Measurements from ENCODE around the gene SCAF1.
"Not testable (repeated sequence)": the region's sequence is repeated elsewhere in the genome, so short reads cannot be mapped to it uniquely, and the experiment has no call there.

Gene SCAF1

DNA sequence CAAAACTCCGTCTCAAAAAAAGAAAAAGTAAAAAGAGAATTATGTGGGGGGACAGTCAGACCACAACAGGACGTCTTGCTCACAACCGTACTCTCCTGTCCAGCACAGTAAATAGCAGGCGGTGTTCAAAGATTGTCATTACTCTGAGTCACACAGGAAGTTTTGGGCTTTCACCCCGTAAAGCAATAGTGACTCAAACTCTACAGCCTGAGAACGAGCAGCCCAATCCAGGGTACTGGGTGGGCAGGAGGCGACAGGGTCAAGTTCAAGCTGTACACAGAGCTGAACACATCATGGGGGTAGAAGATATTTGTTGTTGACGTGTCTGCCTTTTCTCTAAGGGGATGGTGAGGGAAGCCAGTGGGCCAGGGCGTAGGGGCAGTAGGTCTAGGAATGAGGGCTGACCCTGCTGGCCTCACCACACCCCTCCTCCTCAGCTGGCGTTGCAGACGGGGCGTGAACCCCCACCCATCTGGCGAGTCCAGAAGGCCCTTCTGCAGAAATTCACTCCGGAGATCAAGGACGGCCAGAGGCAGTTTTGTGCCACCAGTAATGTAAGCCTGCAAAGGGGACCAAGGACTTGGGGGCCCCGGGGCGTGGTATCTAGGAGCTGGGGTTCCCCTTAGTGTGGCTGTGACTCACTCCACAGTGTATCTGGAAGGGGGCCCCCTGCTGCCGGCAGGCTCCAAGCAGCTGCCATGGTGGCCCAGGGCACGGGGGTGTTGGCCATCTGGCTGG lies 27.7 kb upstream of the SCAF1 start:
- DNase-seq = no peak

GRCh38 chr19:49615861-49616260 lies 26.1 kb upstream of the SCAF1 start:
- no peak for DNase-seq

- no peak for DNase-seq
Observed at GRCh38 chr19:49616532-49616931, 25.5 kb upstream of the SCAF1 start.

DNA sequence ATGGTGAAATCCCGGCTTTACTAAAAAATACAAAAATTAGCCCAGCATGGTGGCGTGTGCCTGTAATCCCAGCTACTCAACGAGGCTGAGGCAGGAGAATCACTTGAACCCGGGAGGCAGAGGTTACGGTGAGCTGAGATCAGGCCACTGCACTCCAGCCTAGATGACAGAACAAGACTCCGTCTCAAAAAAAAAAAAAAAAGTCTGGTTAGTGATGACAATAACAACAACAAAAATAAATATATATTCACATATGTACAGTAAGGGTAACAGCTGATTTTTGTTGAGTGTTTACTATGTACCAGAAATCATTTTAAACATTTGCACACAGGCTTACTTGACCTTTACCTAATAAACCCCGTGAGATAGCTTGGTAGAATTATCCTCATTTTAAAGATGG lies 25.1 kb upstream of the SCAF1 start:
- DNase-seq = no peak

- not testable (repeated sequence) for DNase-seq
Observed at GRCh38 chr19:49617860-49618259, 24.1 kb upstream of the SCAF1 start.

GRCh38 chr19:49624967-49625910 lies 16.8 kb upstream of the SCAF1 start:
- DNase-seq = no peak

- no peak for DNase-seq
Observed at GRCh38 chr19:49626226-49626625, 15.8 kb upstream of the SCAF1 start.

DNA sequence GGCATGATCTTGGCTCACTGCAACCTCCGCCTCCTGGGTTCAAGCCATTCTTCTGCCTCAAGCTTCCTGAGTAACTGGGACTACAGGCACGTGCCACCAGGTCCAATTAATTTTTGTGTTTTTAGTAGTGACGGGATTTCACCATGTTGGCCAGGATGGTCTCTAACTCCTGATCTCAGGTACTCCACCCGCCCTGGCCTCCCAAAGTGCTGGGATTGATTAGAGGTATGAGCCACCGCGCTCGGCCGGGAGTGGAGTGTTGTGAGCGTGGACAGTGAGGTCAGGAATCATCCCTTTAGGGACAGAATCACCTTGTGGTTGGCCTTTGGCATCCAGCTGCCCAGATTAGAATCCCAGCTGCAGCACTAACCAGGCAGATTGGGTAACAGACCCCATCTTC lies 12.3 kb upstream of the SCAF1 start:
- DNase-seq = no peak

GRCh38 chr19:49631014-49631588 lies 10.9 kb upstream of the SCAF1 start:
- no peak for DNase-seq

GRCh38 chr19:49631610-49632192 lies 10.3 kb upstream of the SCAF1 start:
- DNase-seq = no peak

DNA sequence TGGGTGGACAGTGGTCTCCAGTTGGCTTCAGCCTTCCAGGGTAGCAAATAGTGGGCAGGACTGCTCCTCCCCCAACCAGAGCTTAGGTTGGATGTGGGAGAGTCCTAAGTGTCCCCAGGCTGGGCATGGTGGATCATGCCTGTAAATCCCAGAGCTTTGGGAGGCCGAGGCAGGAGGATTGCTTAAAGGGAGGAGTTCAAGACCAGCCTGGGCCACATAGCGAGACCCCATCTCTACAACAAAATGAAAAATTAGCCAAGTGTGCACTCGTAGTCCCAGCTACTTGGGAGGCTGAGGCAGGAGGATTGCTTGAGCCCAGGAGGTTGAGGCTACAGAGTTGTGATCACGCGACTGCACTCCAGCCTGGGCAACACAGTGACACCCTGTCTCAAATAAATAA lies 9.4 kb upstream of the SCAF1 start:
- no peak for DNase-seq

DNA sequence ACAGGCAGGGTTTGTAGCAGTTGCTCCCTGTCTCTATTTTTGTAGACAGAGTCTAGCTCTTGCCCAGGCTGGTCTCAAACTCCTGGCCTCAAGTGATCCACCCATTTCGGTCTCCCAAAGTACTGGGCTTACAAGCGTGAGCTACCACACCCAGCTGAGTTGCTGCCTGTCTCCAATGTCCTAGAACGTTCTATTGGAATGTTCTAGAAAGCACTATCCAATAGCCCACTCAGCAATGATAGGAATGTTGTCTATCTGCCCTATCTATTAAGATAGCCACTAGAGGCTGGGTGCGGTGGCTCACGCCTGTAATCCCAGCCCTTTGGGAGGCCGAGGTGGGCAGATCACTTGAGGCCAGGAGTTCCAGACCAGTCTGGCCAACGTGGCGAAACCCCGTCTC lies 8.7 kb upstream of the SCAF1 start:
- not testable (repeated sequence) for DNase-seq

DNA sequence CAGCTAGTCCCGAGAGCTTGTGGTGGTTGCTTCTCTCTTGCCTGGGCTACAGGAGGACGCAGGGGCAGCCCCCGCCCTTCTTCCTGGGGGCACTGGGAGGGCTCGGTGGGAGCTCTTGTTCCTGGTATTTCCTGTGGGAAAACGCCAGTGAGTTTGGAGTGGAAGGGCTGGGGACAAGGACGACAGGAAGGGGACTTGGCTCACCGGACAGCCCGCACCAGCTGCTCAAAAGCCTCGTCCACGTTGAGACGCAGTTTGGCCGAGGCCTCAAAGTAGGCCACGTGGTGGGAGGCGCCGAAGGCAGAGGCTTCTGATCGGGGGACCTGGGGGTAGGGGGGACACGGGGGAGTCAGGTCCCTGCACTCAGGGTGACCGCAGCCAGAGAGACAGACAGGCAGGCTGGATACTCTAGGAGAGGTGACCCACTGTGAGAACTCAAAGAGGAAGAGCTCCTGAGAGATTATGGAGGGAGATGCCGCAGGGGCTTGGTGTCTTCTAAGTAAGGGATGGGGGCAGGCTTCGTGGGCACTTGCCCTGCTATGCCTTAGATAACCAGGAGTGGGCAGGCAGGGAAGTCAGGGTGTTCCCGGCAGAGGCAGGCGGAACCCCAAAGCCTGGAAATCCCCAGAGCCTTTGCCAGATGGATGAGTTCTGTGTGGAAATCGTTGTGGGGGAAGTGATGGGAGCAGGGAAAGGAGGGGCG lies 6.3 kb upstream of the SCAF1 start:
- no peak for DNase-seq

- no peak for DNase-seq
Observed at GRCh38 chr19:49636233-49636932, 5.6 kb upstream of the SCAF1 start.

- no peak for DNase-seq
Observed at GRCh38 chr19:49637821-49638738, 3.9 kb upstream of the SCAF1 start.

- no peak for DNase-seq
Observed at GRCh38 chr19:49639401-49640112, 2.5 kb upstream of the SCAF1 start.

DNA sequence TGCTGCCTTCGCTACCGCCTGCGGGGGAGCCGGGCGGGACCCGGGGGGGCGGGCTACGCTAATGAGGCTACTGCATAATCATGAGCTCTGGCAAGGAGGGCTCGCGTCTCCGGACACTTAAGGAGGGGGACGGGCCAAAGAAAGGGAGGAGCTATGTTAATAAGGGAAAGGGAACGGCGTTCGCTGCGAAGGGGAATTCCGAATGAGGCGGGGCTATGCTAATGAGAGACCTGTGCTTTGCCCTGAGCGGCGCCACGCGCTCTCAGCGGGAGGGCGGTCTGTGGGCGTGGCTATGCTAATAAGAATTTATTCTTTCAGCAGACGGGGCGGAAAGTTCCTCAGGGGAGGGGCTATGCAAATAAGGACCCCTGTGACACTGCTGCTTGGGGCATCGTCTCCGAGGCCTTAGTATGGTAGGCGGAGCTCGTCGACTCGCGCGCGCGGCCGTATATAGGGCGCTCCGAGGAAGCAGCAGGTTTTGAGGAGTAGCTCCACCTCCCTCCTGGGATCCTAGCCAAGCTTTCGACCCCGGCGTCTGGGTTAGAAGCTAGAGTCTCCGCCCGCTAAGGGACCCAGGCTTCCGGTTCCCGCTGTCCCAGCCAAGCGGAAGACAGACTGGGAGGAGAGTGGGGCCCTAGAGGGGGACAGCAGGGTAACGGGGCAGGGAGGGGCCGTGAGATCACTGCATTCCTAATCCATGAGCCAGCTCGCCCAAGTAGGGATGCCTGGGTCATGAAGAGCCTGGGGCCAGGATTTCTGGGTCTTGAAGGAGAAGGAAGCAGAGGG lies 1.7 kb upstream of the SCAF1 start, which contains the start of gene RRAS:
Gene RRAS (minus strand): TSS at position 31 of the 786 bp plus-strand sequence. CDS start 45 bp downstream, outside the sequence.
- DNase-seq = peak; percentile 100

DNA sequence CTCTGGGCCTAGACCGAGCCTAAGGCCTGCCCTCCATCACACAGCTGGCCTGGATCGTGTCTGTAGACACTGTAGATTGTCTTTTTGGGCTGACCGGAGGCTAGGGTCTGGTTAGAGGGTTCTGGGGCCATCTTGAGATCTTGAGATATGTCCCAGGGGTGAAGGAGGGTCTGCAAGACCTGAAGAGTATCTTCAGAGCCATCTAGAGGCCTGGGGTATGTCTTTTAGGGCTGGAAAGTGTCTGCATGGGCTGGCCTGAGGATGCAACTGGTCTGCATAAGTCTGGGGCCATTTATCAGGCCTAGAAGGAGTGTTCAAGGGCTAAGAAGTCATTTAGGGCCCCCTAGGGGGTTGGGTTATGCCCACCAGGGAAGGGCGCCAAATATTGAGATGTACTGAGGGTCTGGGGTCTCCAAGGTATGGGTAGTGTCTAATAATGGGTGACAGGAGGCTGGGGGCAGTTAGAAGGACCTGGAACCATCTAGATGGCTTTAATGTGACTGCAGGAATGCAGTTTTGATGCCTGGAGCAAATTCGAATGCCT lies 555 bp downstream of the SCAF1 start:
- DNase-seq = no peak

DNA sequence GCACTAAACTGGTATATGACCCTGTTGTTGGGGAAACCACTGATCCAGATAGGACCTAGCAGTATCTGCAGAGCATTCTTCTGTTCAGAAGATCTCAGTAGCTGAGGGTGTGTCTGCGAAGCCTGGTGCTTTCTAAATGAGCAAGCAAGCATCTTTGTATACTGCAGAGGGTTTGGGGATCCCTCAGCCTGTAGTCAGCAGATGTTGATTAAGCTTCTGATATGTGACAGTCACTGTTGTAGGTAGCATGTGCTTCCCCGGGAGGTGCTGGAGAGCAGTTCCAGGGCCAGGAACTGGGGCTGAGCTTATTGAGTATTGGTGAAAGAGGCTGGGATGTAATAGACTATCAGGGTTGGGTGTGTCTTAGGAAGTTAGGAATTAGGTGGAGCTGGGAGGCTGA lies 1.5 kb downstream of the SCAF1 start:
- no peak for DNase-seq

All from activated CD4-positive, alpha-beta T cell treated with anti-CD3 and anti-CD28 coated beads for 4 hours (primary cell).